ENCODE data around the gene DCP1A.
"Not testable (repeated sequence)": the region's sequence is repeated elsewhere in the genome, so short reads cannot be mapped to it uniquely, and the experiment has no call there.

Gene DCP1A

DNA sequence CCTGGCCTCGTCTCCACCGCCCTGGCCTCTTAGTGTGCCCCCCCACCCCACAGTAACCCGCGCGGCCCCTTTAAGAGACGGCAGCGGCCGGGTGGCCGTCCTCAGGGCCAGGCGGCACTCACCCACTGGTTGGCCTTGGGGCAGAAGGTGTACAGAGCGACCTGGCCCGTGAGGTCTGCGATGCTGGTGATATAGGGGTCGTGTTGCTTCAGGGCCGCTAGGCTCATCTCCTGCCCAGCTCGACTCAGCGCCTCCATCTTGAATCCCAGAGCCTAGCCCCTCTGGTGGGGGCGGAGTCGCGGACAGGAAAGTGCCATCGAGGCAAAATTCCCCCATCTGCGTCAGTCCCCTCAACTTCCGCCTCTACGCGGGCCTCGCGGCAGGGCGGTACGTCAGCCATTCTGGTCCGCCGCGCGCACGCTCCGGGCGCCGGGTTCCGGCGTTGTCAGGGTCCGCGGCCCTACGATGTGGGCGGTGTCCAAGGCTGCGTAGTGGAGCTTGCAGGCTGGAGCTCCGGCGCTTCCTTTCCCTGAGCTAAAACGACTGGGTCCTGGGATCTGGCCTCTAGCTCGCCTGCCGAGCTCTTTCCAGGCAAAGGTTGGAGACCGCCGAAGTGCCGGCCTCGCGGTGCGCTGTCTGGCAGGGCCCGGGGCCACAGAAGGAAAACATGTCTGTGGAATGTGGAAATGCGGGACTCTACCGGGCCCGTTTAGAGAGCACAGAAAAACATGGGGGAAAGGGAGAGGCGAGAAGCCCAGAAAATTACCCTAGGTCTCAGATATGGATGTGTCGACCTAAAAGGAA, at the start of gene DCP1A:
TSS of gene DCP1A (minus strand) at position 283 of the 804 bp plus-strand sequence. CDS start at position 257, 26 bp downstream.
- DNase-seq (ENCODE audit: low spot score), result peak; percentile 97

DNA sequence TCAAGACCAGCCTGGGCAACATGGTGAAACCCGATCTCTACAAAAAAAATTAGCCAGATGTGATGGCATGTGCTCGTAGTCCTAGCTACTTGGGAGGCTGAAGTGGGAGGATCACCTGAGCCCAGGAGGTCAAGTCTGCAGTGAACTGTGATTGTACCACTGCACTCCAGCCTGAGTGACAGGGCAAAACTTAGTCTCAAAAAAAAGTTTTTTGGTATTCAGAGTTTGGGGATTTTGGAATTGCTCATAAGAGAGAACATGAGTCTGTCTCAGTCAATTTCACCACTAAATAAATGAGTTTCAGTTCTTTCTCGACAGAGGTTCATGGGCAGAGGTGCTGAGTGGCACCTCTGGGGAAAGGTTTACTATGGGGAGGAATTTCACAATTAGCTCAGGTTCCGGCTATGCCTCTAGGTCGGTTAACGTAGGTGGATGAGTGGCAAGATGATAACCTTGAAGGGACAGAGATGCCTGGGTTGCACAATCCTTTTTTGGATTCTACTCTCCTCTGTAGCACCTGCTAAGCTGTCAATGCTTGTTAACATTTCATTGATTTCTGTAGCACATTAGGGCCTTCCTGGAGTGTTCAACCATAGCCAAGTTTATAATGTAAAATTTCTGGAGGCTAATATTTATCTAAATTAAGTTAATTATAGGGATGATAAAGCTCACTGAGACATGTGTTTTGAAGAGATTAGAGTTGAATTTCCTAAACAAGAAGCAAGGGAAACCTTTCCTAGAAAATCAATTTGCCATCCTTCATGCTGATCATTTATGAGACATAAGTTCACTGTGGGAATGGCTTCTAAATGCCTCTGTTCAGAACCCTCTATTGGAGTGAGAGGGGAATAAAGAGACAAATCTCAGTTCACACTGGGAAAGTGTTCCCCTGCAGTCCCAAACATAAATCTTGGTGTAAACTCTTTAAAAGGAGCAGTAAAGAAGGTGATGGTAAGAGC, 37.4 kb upstream of the DCP1A start:
- DNase-seq (ENCODE audit: low spot score), result no peak

DNA sequence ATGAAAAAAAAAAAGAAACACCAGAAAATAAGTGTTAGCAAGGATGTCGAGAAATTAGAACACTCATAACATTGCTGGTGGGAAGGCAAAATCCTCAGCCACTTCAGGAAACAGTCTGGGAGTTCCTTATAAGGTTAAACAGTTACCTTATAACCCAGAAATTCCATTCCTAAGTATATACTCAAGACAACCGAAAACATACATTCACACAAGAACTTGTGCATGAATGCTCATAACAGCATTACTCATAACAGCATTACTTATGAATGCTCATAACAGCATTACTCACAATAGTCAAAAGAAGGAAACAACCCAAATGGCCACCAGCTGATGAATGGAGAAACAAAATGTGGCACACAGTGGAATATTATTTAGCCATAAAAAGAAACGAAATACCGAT, 34.8 kb upstream of the DCP1A start:
- no peak for DNase-seq (ENCODE audit: low spot score)

DNA sequence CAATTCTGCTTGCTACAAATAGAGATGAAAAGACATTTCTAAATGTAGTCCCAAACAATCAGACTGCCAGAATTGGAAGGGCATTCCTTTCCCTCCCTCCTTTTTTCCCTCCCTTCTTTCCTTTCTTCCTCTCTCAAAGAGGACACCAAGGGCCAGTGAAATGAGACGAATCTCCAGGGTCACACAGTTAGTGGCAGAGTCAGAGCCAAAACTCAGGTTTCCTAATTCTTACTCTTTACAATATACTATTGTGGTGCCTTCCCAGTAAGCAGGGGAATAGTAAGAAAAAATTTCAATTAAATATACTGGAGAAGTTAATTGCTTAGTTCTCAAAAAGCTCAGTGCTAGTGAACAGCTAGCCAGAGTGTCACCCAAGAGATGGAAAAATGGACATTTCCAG, 33.0 kb upstream of the DCP1A start:
- no peak for DNase-seq (ENCODE audit: low spot score)

DNA sequence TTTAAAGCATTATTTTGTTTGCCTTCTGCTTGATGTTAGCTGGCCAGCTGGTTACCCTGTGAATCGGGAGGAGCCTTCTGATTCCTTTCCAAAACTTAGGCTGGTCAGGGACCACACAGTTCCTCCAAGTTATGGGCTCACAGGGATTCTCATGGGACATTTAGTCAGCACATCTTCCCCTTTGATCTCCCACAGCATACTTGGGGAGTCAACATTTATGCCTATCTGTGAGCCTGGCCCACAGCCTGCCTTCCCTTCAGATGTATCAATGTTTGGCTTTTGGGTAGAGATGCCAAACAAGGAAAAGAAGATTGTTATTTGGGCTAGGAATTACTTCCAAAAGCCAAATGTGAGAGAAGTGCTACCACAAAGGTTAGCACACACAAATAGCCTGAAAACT, 32.6 kb upstream of the DCP1A start:
- no peak for DNase-seq (ENCODE audit: low spot score)

DNA sequence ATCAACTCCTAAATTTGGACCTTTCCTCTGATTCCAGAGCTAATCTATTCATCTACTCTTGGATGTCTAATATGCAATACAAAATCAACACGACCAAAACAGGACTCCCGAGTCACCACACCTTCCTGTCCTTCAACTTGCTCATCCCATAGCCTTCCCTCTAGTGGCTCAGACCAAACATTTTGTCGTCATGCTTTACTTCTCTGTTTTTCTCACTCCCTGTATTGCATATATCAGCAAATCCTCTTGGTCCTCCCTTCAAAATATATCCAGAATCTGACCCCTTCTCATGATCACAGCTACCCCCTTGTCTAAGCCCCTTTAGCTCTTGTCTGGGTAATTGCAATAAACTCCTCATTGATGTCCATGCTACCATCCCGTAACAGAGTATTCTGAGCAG, 30.5 kb upstream of the DCP1A start:
- DNase-seq (ENCODE audit: low spot score), result no peak

DNA sequence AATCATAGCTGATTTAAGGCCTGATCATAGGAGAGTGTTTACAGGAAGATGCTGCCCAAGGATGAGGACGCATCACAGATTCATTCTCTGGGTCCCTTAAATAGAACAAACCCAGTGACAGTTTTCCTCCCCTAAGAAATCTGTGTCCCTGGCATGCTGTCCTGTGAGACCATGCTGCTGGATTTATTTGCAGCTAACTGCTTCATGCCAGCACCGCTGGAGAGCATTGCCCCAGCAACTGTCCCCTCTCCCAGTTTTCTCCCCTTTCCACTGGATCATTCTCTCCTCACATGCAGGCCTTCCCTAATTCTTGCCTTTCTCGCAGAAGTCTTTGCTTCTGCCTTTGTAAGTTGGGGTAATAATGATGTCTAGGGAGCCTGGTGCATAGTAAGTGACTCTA, 29.3 kb upstream of the DCP1A start:
- no peak for DNase-seq (ENCODE audit: low spot score)

DNA sequence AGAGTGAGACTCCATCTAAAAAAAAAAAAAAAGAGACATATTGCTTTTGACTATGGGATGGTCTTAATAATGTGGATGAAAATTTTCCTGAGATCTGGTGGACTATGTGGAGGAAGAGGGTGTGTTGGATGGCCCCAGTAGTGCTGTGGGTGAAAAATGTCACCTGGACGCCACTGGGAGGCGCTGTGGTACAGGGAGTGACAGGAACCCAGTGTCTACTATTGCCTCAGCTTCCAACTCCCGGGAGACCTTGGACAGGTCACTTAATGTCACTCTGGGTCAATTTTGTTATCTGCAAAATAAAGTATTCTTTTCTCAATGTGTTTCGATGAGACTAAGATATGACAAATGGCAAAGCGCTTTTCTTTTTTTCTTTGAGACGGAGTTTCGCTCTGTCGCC, 27.7 kb upstream of the DCP1A start:
- peak; percentile 82 for DNase-seq (ENCODE audit: low spot score)

DNA sequence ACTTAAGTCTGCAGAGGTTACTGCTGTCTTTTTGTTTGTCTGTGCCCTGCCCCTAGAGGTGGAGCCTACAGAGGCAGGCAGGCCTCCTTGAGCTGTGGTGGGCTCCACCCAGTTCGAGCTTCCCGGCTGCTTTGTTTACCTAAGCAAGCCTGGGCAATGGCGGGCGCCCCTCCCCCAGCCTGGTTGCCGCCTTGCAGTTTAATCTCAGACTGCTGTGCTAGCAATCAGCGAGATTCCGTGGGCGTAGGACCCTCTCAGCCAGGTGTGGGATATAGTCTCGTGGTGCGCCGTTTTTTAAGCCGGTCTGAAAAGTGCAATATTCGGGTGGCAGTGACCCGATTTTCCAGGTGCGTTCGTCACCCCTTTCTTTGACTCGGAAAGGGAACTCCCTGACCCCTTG, 23.4 kb upstream of the DCP1A start:
- DNase-seq (ENCODE audit: low spot score), result not testable (repeated sequence)

DNA sequence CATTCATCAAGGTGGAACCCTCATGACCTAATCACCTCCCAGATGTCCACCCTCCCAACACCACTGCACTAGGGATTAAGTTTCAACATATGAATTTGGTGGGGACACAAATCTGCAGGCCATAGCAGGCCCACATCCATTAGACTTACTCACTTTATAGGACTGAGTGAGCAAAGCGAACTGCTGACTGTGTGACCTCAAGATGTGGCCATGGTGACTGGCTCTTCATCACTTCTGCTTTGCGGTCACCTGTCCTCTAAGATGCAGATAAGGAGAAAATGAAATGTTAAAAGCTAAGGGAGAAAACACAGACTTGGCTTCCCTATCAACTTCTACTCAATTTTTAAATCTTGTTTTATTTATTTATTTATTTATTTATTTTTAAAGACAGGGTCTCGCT, 14.5 kb upstream of the DCP1A start:
- no peak for DNase-seq (ENCODE audit: low spot score)

DNA sequence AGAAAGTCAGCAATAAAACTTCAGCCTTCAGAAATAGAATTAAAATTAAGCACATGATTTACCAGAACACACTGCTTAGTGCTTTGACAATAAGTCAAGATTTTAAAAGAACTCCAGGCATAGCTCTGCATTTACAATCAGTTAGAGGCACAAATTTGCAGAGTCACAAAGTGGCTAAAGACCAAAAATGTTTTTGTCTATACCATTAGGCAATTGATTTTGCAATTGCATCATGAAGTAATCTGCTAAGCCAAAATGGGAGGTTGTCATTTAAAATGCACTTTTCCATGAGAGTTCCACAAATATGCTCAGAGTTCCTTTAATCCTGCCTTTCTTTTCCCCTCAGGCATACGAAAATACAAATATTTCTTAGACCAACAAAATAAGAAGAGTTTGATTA, 10.1 kb upstream of the DCP1A start:
- no peak for DNase-seq (ENCODE audit: low spot score)

DNA sequence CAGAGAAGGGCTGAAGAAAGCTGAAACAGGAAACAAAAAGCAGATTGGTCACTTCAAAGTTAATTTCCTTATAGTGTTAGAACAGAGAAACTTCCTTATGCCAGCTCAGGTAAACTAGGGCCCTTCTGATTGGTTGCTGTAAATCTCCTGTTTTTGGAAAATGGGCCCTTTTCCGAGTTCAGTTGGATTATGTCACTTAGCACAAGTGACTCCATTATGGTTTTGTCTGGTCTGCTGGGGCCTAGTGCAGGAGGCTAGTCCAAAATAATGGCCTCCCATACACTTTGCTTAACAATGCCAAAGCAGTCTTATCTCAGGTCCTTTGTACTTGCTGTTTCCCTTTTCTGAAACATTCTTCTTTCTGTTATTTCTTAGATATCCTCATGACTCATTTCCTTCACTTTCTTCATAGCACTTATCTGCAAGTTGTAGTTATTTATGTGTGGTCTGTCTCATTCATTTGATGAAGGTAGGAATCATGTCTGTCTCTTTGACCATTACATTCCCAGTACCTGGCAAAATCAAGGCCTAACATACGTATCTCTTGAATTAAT, 7.7 kb upstream of the DCP1A start:
- no peak for DNase-seq (ENCODE audit: low spot score)

DNA sequence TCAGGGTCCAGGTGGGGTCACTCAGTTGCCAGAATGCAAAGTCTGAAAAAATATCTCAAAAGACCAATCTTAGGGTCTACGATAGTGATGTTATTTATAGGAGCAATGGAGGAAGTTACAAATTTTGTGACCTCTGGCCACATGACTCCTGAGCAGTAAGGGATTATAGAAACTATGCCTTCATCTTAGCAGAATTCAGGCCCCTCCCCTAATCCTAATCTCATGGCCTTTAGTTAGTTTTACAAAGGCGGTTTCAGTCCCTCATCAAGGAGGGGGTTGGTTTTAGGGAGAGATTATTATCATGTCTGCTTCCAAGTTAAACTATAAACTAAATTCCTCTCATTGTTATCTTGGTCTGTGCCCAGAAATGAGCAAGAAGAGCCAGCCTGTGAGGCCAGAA, 5.9 kb upstream of the DCP1A start:
- no peak for DNase-seq (ENCODE audit: low spot score)

DNA sequence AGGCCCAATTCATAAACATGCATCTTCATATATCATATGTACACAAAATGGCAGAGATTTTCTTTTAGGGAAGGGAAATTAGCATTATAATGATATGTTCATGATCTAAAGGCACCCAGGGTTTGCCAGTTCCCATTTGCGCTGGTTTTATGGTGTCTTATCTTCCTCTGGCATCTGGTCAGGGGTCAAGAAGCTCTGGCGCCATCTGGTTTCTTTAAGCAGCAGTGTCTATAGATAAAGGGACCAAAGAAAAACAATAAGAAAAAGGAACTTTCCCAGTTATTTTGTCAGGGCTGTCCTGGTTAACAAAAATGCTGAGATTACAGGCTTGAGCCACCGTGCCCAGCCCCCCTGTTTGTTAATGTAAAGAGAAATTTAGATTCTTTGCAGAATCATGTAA, 3.3 kb upstream of the DCP1A start:
- DNase-seq (ENCODE audit: low spot score), result peak; percentile 23

DNA sequence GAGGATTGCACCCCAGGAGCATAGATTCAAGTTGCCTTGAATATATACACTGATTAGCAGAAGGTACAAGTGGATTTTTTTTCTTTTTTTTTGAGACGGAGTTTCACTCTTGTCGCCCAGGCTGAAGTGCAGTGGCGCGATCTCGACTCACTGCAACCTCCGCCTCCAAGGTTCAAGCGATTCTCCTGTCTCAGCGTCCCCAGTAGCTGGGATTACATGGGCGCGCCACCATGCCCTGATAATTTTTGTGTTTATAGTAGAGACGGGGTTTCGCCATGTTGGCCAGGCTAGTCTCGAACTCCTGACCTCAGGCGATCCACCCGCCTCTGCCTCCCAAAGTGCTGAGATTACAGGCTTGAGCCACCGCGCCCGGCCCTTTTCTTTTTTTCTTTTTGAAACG, 775 bp upstream of the DCP1A start:
- not testable (repeated sequence) for DNase-seq (ENCODE audit: low spot score)

DNA sequence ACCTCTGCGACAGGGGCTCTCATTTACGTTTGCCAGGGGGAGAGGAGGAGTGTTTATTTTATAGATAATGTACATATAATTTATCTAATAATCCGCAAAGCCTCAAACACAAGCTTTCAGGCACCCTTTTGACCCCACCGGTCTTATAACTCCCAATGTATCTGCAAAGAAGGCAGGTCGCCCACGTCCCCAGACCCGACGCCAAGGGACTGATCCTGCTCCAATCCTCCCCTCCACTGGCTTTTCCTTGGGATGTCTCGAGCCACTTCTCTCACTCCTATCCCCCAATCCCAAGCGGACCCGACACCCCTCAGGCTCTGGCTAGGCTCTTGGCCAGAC, 452 bp downstream of the DCP1A start:
- DNase-seq (ENCODE audit: low spot score), result no peak

DNA sequence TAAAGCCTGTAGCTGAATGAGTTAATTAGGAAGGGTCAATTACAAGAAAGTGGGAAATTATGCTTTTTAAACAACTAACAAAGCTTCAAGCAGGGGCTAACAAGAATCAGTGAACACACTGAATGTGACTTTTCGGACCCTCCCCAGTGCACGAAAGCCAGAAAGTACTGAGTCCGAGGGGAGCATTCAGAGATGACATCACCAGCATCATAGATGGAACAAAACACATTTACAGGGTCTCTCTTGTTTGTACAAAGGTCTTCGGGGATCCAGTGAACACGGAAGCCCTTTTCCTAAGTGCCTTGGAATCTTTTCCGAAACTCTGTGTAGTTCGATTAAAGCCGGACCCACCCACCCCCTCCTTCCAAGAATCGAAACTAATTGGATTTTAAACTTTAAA, 829 bp downstream of the DCP1A start:
- DNase-seq (ENCODE audit: low spot score), result peak; percentile 17

DNA sequence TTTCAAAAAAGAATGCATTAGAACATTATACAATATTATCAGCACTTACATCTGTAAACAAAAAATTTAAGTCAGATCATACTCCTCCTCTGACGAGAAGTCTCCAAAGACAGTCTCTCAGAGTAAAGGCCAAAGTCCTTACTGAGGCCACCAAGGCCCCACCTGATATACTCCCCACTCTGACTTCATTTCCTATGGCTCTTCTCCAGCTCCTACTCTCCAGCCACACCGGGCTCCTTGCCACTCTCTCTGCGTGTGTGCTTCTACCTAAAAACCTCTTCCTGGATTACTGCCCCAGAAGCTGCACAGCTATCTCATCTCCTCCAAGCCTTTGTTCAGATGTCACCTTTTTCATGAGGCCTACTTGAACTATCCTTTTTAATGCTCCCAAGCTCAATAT, 5.0 kb downstream of the DCP1A start:
- no peak for DNase-seq (ENCODE audit: low spot score)

DNA sequence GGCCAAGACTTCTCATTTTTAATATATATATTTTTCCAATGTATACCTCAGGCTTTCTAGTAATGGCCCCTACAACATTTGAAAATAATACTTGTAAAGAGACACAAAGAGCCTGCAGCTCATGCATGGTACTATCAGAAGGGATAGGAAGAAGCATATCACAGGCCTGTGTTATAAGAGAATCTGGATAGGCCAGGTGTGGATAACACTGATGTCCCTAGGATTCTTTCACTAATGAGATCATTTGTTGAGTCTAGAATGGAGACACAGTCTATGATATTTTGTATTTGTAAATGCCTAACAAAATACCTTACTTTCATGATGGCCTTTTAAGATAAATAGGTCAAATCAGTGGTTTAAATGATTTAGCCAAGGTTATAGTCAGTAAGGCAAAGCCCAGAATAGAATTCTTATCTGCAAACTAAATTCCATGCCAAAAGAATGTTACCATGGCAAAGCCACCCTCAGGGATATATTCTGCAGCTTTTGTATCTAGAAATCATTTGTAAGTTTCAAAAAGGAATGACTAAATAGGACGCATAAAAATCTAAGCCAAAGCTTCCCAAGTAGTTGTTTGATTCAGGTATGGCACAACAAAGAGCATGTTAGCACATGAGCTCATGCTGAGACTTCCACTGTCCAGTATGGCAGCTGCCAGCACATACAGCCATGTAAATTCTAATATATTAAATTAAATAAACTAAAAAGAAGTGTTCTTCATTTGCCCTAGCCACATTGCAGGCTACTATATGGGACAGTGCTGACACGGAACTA, 10.0 kb downstream of the DCP1A start:
- DNase-seq (ENCODE audit: low spot score), result no peak

DNA sequence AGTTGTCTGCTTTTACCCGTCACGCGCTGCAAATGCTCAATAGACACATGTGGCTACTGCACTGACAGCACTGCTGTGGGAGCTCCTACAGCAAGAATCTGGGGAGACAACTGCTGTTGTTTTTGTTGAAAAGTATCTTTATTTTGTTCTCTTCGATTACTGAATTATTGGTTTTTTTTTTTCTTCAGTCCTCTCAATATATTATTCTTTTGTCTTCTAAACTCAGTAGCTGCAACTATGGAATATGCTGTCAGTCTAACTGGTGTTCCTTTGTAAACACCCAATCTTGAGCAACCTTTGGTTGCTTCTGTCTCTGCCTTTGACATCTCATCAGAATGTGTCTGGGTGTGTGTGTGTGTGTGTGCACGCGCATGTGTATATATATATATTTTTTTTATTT, 12.6 kb downstream of the DCP1A start:
- DNase-seq (ENCODE audit: low spot score), result no peak

DNA sequence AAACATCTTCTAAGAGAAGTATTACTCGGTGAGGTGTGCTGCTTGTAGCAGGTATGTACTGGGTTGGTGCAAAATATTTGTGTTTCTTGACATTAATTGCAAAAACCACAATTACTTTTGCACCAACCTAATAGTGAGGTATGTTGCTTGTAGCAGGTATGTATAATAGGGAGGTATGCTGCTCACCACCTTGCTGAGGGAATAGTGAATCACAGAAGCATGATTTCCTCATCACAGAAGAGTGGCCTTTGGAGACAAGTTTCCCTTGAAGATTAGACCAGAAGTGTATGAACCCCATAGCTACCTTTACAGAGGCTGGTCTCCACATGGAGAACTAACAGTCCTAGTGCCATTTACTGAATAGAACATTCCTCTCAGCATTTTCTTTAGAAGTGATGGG, 15.5 kb downstream of the DCP1A start:
- DNase-seq (ENCODE audit: low spot score), result no peak

DNA sequence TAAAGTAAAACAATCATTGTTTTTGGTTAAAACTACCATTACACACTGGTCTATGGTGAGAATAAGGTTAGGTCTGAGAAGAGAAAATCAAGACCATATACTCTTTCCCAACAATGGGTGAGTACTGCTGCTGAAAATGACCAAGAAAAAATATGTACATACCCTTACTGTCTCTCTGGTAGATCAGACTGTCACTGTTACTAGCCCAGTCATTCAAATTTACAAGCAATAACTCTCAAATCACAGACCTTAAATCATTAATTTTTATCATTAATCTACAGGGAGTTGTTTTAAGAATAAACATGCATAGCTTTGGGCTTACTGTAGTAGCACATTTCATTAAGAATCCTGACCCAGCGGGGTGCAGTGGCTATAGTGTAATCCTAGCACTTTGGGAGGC, 17.4 kb downstream of the DCP1A start:
- DNase-seq (ENCODE audit: low spot score), result no peak

Data from iPS-NIHi11 (cell line).